Raji (cell line): ENCODE data around the gene DYNLRB1.
A peak's percentile ranks its signal among the peaks of the same experiment; 100 is the strongest.

Experiments
- POLR2A ChIP-seq: IDR thresholded peaks from 2 replicates; pipeline ENCODE4 v1.6.1; 2011; ENCODE audit warnings: low read depth, low read length, control low read depth; ENCODE audit not compliant: insufficient read depth

The DYNLRB1 gene

DNA sequence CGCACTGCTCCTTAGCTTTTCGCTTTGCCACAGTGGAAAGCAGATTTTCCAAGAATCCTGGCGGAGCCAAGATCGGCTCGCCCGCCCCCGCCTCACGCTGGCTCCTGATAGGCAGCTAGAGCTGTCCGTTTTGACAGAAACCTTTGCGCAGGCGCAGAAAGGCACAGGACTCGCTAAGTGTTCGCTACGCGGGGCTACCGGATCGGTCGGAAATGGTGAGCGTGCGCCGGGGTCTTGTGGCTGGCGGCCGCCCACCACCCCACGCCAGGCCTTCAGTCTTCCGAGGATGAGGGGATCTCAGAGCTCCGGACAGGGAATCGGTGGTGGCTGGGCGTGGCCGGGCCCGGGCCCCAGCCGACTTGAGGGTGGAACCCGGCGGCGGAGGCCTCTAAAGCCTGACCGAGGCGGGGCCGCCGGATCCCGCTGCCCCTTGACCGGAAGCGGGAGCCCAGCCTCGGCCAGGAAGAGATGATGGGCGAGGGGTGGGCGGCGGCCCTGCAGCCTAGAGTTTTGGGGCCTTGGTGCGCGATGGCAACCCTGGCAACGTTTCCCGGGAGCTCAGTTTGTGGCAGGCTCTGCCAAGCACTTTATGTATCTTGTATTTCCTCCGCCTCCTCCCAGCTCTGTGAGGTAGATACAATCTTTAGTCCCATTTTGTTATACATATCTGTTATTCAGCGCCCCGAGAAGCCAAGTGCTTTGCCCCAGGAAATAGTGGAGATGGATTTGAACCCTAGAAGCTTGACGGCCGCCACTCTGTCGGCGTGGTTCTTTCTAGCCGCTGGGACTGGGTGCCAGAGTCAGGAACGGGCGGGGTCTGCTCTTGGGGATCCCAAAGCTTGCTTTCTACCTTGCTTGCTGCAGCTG lies at the start of gene DYNLRB1:
DYNLRB1 (plus strand) TSS at position 176 of the 867 bp plus-strand sequence; CDS start at position 213, 37 bp downstream.
- peak; percentile 83 for TF ChIP-seq POLR2A

DNA sequence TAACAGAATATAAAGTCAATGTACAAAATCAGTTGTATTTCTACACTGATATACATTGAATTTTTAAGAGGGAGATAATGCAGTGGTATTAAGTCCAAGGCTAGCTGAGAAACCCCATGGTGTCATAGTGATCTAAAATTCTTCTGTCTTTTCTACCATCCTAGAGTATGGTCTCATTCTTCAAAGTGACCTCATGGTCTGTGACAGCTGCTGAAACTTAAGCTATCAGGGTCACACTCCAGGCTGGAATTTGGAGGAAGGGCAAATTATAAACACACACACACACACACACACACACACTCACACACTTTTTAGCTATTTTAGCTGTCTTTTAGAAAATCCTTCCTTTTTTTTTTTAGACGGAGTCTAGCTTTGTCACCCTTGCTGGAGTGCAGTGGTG lies 47.3 kb upstream of the DYNLRB1 start:
- no peak for TF ChIP-seq POLR2A

GRCh38 chr20:34472246-34472925 lies 43.8 kb upstream of the DYNLRB1 start:
- TF ChIP-seq POLR2A, result no peak

- no peak for TF ChIP-seq POLR2A
Measured at GRCh38 chr20:34473262-34473883, 42.8 kb upstream of the DYNLRB1 start.

DNA sequence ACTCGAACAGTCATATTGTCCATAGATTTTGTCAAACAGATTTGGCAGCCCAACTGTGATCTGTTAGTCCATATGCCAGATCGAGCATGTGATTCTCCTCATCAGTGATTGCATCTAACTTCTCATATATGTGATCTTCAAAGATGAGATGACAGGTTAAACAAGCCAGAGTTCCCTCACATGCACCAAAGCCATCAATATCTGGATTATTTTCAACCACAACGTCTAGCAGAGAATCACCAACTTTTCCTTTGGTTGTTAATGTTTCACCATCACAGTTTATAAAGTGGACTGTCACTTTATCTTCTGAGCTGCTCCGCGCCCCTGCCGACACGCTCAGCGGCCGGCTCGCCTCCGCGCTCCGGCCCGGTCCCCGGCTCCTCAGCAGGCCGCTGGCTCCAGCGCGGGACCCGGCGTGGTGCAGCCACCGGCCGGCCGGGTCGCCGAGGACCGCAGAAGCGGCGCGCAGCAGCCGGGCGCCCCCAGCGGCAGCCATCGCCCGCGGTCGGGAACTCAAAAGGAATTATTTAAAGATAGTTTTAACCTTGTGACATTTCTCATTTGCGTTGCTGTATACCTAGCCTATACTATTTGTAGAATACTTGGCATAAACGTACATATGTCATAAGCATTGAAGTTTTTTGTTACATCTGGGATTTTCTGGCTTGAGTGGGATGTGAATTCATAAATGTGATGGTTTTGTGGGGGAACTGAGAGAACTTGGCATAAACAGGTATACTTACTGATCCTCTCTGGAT lies 40.1 kb upstream of the DYNLRB1 start:
- no peak for TF ChIP-seq POLR2A

DNA sequence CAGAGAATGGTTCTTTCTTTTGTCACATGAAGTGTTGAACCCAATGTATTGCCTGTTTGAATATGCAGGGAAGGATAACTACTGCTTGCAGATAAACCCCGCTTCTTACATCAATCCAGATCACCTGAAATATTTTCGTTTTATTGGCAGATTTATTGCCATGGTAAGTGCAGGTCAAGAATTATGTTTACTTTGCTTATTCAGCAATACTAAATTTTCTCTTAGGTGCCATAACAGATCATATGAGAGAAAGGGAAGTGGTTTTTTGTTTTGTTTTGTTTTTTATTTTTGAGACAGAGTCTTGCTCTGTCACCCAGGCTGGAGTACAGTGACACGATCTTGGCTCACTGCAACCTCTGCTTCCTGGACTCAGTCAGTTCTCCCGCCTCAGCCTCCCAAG lies 36.6 kb upstream of the DYNLRB1 start:
- no peak for TF ChIP-seq POLR2A

- TF ChIP-seq POLR2A, result no peak
Measured at GRCh38 chr20:34485068-34485634, 31.1 kb upstream of the DYNLRB1 start.

GRCh38 chr20:34491226-34491931 lies 24.8 kb upstream of the DYNLRB1 start:
- TF ChIP-seq POLR2A, result no peak

DNA sequence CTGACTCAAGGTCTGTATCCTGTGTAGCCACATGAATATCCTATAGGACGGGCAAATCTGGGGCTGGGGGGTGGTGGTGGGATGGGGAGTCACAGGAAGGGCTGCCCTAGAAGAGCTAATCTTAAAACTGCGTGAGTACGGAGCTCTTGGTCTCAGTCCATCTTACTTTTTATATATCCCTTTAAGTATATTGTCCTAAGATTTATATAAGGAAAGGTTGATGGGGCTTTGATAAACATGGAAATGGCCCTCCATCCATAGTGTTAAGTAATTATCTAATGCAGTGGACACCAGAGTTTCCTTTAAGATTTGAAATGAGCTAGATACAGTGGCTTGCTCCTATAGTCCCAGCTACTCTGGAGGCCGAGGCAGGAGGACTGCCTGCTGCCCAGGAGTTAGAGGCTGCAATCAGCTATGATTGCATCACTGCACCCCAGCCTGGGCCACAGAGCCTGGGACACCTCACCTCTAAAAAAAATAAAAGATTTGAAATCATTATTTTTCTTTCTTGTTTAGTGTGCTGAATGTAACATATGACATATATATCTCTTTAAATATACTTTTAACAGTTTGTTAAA lies 24.2 kb upstream of the DYNLRB1 start:
- TF ChIP-seq POLR2A, result no peak

- TF ChIP-seq POLR2A, result no peak
Measured at GRCh38 chr20:34493646-34494045, 22.6 kb upstream of the DYNLRB1 start.

DNA sequence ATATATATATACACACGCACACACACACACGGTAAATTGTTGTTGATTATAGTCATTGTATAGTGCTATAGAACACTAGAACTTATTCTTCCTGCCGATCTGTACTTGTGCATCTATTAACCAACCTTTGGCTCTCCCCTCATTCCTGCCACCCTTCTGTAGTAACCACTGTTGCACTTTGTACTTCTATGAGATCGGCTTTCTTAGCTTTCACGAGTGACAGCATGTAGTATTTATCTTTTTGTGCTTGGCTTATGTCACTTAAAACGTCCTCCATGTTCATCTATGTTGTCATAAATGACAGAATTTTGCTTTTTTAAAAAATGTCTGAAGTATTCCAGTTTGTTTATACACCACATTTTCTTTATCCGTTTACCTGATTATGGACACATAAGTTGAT lies 20.9 kb upstream of the DYNLRB1 start:
- TF ChIP-seq POLR2A, result no peak

DNA sequence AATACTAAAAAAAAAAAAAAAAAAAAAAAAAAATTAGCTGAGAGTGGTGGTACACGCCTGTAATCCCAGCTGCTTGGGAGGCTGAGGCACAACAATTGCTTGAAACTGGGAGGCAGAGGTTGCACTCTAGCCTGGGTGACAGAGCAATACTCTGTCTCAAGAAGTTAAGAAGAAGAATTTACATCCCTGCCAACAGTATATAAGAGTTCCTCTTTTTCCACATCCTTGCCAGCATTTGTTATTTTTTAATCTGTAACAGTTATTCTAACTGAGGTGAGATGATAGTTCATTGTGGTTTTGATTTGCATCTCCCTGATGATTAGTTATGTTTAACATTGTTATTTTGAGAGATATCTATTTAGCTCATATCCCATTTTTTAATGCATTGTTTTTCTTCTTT lies 20.3 kb upstream of the DYNLRB1 start:
- no peak for TF ChIP-seq POLR2A

- TF ChIP-seq POLR2A, result no peak
Measured at GRCh38 chr20:34500823-34501222, 15.4 kb upstream of the DYNLRB1 start.

- TF ChIP-seq POLR2A, result no peak
Measured at GRCh38 chr20:34506480-34506879, 9.7 kb upstream of the DYNLRB1 start.
